ENCODE results near the gene RNPEP.

The RNPEP gene

GRCh38 chr1:202011994-202012393 is 29.5 kb downstream of the RNPEP start:
- no peak overlapping the region for H3K4me3 ChIP-seq (ENCODE audit: low read length)
- no peak for TF ChIP-seq CTCF (conservative IDR thresholded peaks at IDR 0.05; ENCODE audit: low read depth, low read length)
- no peak for DNase-seq (ENCODE audit: low read depth)

- DNase-seq (ENCODE audit: low read depth), result no peak
- TF ChIP-seq CTCF (conservative IDR thresholded peaks at IDR 0.05; ENCODE audit: low read depth, low read length), result no peak
- H3K4me3 ChIP-seq (ENCODE audit: low read length), result no peak overlapping the region
These were observed 30.4 kb downstream of the RNPEP start for GRCh38 chr1:202012544-202013478.

- TF ChIP-seq CTCF (conservative IDR thresholded peaks at IDR 0.05; ENCODE audit: low read depth, low read length), result no peak
- DNase-seq (ENCODE audit: low read depth), result no peak
- H3K4me3 ChIP-seq (ENCODE audit: low read length), result no peak overlapping the region
These were observed 31.2 kb downstream of the RNPEP start for GRCh38 chr1:202013603-202014002.

- TF ChIP-seq CTCF (conservative IDR thresholded peaks at IDR 0.05; ENCODE audit: low read depth, low read length), result no peak
- no peak overlapping the region for H3K4me3 ChIP-seq (ENCODE audit: low read length)
- DNase-seq (ENCODE audit: low read depth), result no peak
These were observed 31.6 kb downstream of the RNPEP start for GRCh38 chr1:202014060-202014459.

GRCh38 chr1:202014915-202015661 is 32.6 kb downstream of the RNPEP start:
- no peak overlapping the region for H3K4me3 ChIP-seq (ENCODE audit: low read length)
- TF ChIP-seq CTCF (conservative IDR thresholded peaks at IDR 0.05; ENCODE audit: low read depth, low read length), result no peak
- DNase-seq (ENCODE audit: low read depth), result no peak

- DNase-seq (ENCODE audit: low read depth), result no peak
- no peak for TF ChIP-seq CTCF (conservative IDR thresholded peaks at IDR 0.05; ENCODE audit: low read depth, low read length)
- no peak overlapping the region for H3K4me3 ChIP-seq (ENCODE audit: low read length)
These were observed 33.2 kb downstream of the RNPEP start for GRCh38 chr1:202015662-202015937.

Measured in retinal pigment epithelial cell (primary cell).